Activated naive CD8-positive, alpha-beta T cell treated with anti-CD3 and anti-CD28 coated beads for 36 hours (primary cell): ENCODE results near the gene ZDHHC9. TPM values are rescaled to one million over a fixed set of nuclear protein-coding genes. Genes with fewer than 3 reads are reported as not detected.

ENCODE experiments used
- DNase-seq: peaks from one replicate; pipeline ENCODE4 v3.0.0; 2021
- H3K27ac Mint-ChIP-seq: one replicate; pipeline ENCODE4 v1.8.0; 2022; ENCODE audit warnings: mild to moderate bottlenecking, moderate library complexity, mixed read lengths
- H3K27me3 Mint-ChIP-seq: one replicate; pipeline ENCODE4 v1.8.0; 2022; ENCODE audit warnings: mild to moderate bottlenecking, mixed read lengths
- H3K36me3 Mint-ChIP-seq: one replicate; pipeline ENCODE4 v1.8.0; 2021; ENCODE audit warnings: mild to moderate bottlenecking, mixed read lengths
- H3K4me1 Mint-ChIP-seq: one replicate; pipeline ENCODE4 v1.8.0; 2021; ENCODE audit warnings: mixed read lengths
- H3K4me3 Mint-ChIP-seq: one replicate; pipeline ENCODE4 v1.8.0; 2022; ENCODE audit warnings: mild to moderate bottlenecking, moderate library complexity, mixed read lengths
- H3K9me3 Mint-ChIP-seq: one replicate; pipeline ENCODE4 v1.8.0; 2022; ENCODE audit warnings: mixed read lengths
- total RNA-seq, 2 experiments: library from RNA; stranded (reverse); gene quantifications; one replicate each; pipeline ENCODE4 v1.2.3, GENCODE V29; 2021

Gene ZDHHC9
- total RNA-seq, 2 experiments from 2014 or later = 10.9 to 12.8 TPM

GRCh38 chrX:129831091-129831885, 12.4 kb downstream of the ZDHHC9 start:
- Mint-ChIP-seq H3K4me3 (no peak overlapping the region), H3K9me3 (no peaks in the 10 kb centered on the region), H3K4me1 (peaks cover under 1% of the 10 kb centered on the region), H3K27me3 (no peaks in the 10 kb centered on the region), H3K36me3 (peaks cover 1% of the 10 kb centered on the region), H3K27ac (no peak overlapping the region)
- DNase-seq = no peak

GRCh38 chrX:129830494-129830893, 13.2 kb downstream of the ZDHHC9 start:
- H3K27ac Mint-ChIP-seq = no peak overlapping the region
- peaks cover 4% of the 10 kb centered on the region for H3K4me1 Mint-ChIP-seq
- H3K27me3 Mint-ChIP-seq = no peaks in the 10 kb centered on the region
- no peak overlapping the region for H3K4me3 Mint-ChIP-seq
- H3K9me3 Mint-ChIP-seq = no peaks in the 10 kb centered on the region
- no peak for DNase-seq
- peaks cover 1% of the 10 kb centered on the region for H3K36me3 Mint-ChIP-seq

GRCh38 chrX:129825746-129826505, 17.8 kb downstream of the ZDHHC9 start:
- DNase-seq = no peak
- Mint-ChIP-seq H3K27ac (no peak overlapping the region), H3K4me3 (no peak overlapping the region), H3K4me1 (peaks cover 11% of the 10 kb centered on the region), H3K27me3 (no peaks in the 10 kb centered on the region), H3K9me3 (no peaks in the 10 kb centered on the region), H3K36me3 (peaks cover 14% of the 10 kb centered on the region)

- no peak overlapping the region for H3K4me3 Mint-ChIP-seq
- peaks cover 11% of the 10 kb centered on the region for H3K4me1 Mint-ChIP-seq
- DNase-seq = no peak
- H3K9me3 Mint-ChIP-seq = no peaks in the 10 kb centered on the region
- H3K27ac Mint-ChIP-seq = no peak overlapping the region
- H3K36me3 Mint-ChIP-seq = peaks cover 15% of the 10 kb centered on the region
- H3K27me3 Mint-ChIP-seq = no peaks in the 10 kb centered on the region
Measured at GRCh38 chrX:129824620-129825019, 19.1 kb downstream of the ZDHHC9 start.

- no peak overlapping the region for H3K4me3 Mint-ChIP-seq
Measured at GRCh38 chrX:129823522-129823921, 20.2 kb downstream of the ZDHHC9 start.

GRCh38 chrX:129823115-129823514, 20.6 kb downstream of the ZDHHC9 start:
- Mint-ChIP-seq H3K9me3 (no peaks in the 10 kb centered on the region), H3K36me3 (peaks cover 14% of the 10 kb centered on the region), H3K4me3 (no peak overlapping the region), H3K27me3 (no peaks in the 10 kb centered on the region), H3K4me1 (peaks cover 11% of the 10 kb centered on the region), H3K27ac (no peak overlapping the region)
- peak; percentile 23 for DNase-seq

More at GRCh38 chrX:129823522-129823921, 20.2 kb downstream of the ZDHHC9 start:
- no peaks in the 10 kb centered on the region for H3K9me3 Mint-ChIP-seq
- peak overlapping the region; percentile 64 for H3K27ac Mint-ChIP-seq
- DNase-seq = no peak
- peaks cover 11% of the 10 kb centered on the region for H3K4me1 Mint-ChIP-seq
- H3K27me3 Mint-ChIP-seq = no peaks in the 10 kb centered on the region
- H3K36me3 Mint-ChIP-seq = peaks cover 14% of the 10 kb centered on the region

DNA sequence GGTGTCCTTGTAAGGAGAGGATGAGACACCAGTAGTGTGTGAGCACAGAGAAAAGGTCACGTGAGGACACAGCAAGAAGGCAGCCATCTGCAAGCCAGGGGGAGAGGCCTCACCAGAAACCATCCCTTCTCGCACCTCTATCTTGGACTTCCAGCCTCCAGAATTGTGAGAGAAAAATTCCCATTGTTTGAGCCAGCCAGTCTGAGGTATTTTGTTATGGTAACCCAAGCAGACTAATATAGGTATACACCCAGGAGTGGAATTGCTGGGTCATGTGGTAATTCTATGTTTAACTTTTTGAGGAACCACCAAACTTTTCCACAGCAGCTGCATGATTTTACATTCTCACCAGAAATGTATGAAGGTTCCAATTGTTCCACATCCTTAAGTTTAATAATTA, 25.6 kb downstream of the ZDHHC9 start:
- H3K4me1 Mint-ChIP-seq = peaks cover 1% of the 10 kb centered on the region
- peaks cover 11% of the 10 kb centered on the region for H3K36me3 Mint-ChIP-seq
- no peaks in the 10 kb centered on the region for H3K9me3 Mint-ChIP-seq
- H3K4me3 Mint-ChIP-seq = no peak overlapping the region
- no peak overlapping the region for H3K27ac Mint-ChIP-seq
- no peak for DNase-seq
- H3K27me3 Mint-ChIP-seq = no peaks in the 10 kb centered on the region

DNA sequence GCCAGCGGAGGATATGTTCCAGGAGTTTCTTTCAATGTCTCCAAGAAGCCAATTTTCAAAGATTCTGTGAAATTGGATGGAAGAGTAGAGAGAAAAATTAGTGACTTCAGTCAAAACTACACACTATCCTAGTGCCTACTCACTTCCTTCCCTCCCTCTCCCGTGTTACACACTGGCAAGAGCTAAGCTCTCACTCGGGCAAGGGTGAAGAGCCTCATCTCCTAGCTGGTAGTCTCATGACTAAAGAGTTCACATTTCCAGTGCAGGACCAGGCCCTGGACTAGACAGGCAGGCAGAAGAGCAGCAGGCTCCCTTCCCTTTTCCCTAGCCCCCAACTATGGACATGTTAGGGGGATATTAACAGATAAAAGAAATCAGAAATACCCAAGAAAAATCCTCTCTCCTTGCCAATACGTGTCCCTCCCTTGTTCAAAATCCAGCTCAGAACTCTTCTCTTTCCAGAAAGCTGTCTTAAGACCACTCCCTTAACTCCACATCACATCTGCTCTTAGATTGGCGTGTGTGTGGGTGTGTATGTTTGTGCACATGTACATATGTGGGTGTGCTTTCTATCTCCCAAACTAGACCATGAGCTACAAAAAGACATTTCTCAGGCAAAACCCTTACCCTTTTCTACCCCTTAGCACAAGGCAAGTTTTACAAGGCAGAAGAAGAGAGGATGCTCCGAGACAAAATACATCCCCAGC, 29.9 kb downstream of the ZDHHC9 start:
- Mint-ChIP-seq H3K36me3 (peaks cover 23% of the 10 kb centered on the region), H3K27ac (no peak overlapping the region), H3K9me3 (no peaks in the 10 kb centered on the region), H3K4me1 (peaks cover 8% of the 10 kb centered on the region), H3K4me3 (no peak overlapping the region), H3K27me3 (no peaks in the 10 kb centered on the region)
- no peak for DNase-seq

DNA sequence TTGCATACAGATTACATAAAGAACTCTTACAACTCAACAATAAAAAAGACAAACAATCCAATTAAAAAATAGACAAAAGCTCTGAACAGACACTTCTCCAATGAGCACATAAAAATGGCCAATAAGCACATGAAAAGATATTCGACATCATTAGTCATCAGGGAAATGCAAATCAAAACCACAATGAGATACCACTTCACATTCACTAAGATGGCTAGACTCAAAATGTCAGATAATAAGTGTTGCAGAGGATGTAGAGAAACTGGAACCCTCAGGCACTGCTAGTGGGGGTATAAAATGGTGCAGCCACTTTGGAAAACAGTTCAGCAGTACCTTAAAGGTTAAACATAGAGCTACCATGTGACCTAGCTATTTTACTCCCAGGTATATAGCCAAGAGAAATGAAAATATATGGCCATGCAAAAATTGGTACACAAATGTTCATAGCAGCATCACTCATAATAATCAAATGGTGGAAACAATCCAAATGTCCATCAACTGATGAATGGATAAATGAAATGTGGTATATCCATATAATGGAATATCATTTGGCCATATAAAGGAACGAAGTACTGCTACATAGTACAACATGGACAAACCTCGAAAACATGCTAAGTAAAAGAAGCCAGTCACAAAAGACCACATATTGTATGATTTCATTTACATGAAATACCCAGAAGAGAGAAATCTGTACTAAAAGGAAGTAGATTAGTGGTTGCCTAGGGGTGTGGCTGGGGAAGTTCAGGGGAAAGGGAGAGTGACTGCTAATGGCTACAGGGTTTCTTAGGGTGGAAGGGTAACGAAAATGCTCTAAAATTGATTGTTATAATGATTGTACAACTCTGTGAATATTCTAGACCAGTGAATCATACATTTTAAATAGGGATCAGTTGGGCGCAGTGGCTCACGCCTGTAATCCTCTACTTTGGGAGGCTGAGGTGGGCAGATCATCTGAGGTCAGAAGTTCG, 34.6 kb downstream of the ZDHHC9 start:
- no peak overlapping the region for H3K4me3 Mint-ChIP-seq
- H3K4me1 Mint-ChIP-seq = peaks cover 19% of the 10 kb centered on the region
- H3K27ac Mint-ChIP-seq = peak overlapping the region; percentile 45
- no peaks in the 10 kb centered on the region for H3K9me3 Mint-ChIP-seq
- peaks cover 35% of the 10 kb centered on the region for H3K36me3 Mint-ChIP-seq
- no peaks in the 10 kb centered on the region for H3K27me3 Mint-ChIP-seq
- DNase-seq = no peak

- H3K4me1 Mint-ChIP-seq = peaks cover 19% of the 10 kb centered on the region
- peaks cover 35% of the 10 kb centered on the region for H3K36me3 Mint-ChIP-seq
- no peak for DNase-seq
- H3K27me3 Mint-ChIP-seq = no peaks in the 10 kb centered on the region
- peak overlapping the region; percentile 42 for H3K27ac Mint-ChIP-seq
- H3K9me3 Mint-ChIP-seq = no peaks in the 10 kb centered on the region
- H3K4me3 Mint-ChIP-seq = no peak overlapping the region
Measured at GRCh38 chrX:129808158-129808828, 35.4 kb downstream of the ZDHHC9 start.

GRCh38 chrX:129804806-129805205, 38.9 kb downstream of the ZDHHC9 start:
- peaks cover 26% of the 10 kb centered on the region for H3K36me3 Mint-ChIP-seq
- peaks cover 24% of the 10 kb centered on the region for H3K4me1 Mint-ChIP-seq
- H3K27me3 Mint-ChIP-seq = no peaks in the 10 kb centered on the region
- no peak overlapping the region for H3K4me3 Mint-ChIP-seq
- no peak overlapping the region for H3K27ac Mint-ChIP-seq
- no peaks in the 10 kb centered on the region for H3K9me3 Mint-ChIP-seq
- no peak for DNase-seq

- Mint-ChIP-seq H3K27ac (no peak overlapping the region), H3K36me3 (peaks cover 27% of the 10 kb centered on the region), H3K4me1 (peaks cover 26% of the 10 kb centered on the region), H3K9me3 (no peaks in the 10 kb centered on the region), H3K4me3 (no peak overlapping the region), H3K27me3 (no peaks in the 10 kb centered on the region)
- no peak for DNase-seq
Measured at GRCh38 chrX:129802863-129803262, 40.8 kb downstream of the ZDHHC9 start.

DNA sequence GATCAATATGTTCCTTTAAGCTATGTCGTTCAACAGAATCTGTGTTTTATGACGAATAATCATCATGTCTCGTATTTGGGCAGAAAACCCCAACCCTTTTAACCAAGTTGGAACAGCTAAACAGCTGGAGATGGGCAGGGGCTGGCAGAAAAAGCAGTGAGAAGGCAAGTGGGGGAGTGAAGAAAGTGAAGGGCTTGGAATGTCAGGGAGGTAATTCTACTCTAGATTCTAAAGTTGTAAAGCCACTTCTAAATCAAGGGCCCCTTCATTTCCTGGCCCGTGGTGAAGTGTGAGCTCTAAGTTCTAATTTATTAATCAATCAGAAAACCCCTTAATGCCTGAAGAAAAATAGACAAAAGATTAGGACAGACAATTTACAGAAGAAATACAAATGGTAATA, 43.5 kb downstream of the ZDHHC9 start:
- Mint-ChIP-seq H3K4me3 (no peak overlapping the region), H3K36me3 (peaks cover 27% of the 10 kb centered on the region), H3K9me3 (no peaks in the 10 kb centered on the region), H3K4me1 (peaks cover 27% of the 10 kb centered on the region), H3K27ac (no peak overlapping the region), H3K27me3 (no peaks in the 10 kb centered on the region)
- DNase-seq = no peak

DNA sequence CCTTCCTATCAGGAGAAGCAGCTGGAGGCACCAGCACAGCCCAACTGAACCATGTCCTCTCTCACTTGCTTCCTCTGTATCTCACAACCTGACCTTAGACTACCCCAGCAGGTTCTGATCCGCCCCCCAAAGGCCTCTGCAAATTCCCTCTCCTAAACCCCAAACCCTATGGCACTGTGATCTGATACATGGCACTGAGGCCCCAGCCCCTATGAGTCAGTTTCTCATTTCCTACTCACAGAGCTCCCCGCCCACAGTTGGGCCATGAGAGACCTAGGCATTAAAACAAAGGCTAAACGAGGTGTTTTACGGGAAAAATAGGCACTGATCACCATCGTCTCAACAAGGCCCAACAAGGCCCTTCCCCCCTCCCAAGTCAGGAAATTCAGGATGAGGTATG, 44.8 kb downstream of the ZDHHC9 start:
- no peak overlapping the region for H3K4me3 Mint-ChIP-seq
- peaks cover 27% of the 10 kb centered on the region for H3K4me1 Mint-ChIP-seq
- no peaks in the 10 kb centered on the region for H3K9me3 Mint-ChIP-seq
- peak; percentile 41 for DNase-seq
- peaks cover 26% of the 10 kb centered on the region for H3K36me3 Mint-ChIP-seq
- H3K27ac Mint-ChIP-seq = peak overlapping the region; percentile 76
- no peaks in the 10 kb centered on the region for H3K27me3 Mint-ChIP-seq
